B cell (primary cell): Measurements from ENCODE around the gene RAB7B. TPM values are rescaled to one million over a fixed set of nuclear protein-coding genes. Genes with fewer than 3 reads are reported as not detected.

Source experiments
- ATAC-seq: fragments of 200-7000 bp; cut with Tn5 transposase; one replicate; pipeline ENCODE4 v1.10.0; 2021; ENCODE audit warnings: low read depth, mild to moderate bottlenecking, moderate number of reproducible peaks, moderate library complexity
- CTCF ChIA-PET: fragments of 350-600 bp; sonication (Branson Sonifier 250); formaldehyde crosslinking; loops from one replicate; lab custom pipeline; 2021; ENCODE audit warnings: antibody characterized with exemption, inconsistent platforms; lab: Charles Lee
- POLR2A ChIA-PET: fragments of 350-600 bp; sonication (Branson Sonifier 250); formaldehyde crosslinking; loops from one replicate; lab custom pipeline; 2021; ENCODE audit warnings: antibody characterized with exemption; lab: Charles Lee
- DNase-seq: peaks from one replicate; pipeline ENCODE4 v3.0.0; 2013
- H2AFZ ChIP-seq: 2 replicates; pipeline ENCODE4 v1.6.1; 2012; ENCODE audit warnings: mild to moderate bottlenecking, low read depth, low read length; ENCODE audit not compliant: insufficient read depth, poor library complexity, severe bottlenecking
- H3K27ac ChIP-seq, 2 donors: 1 replicate in 1 of 2; 2 replicates in 1 of 2; pipeline ENCODE4 v1.5.1; 2012 to 2013; ENCODE audit warnings: low read length in 2 of 2, mild to moderate bottlenecking in 2 of 2, moderate library complexity in 1 of 2
- H3K27me3 ChIP-seq, 4 experiments: fragments of 200-600 bp in 1 of 4; sonication (generic) in 1 of 4; replicated peaks in 1 of 4; 1 replicate in 2 of 4; 2 replicates in 2 of 4; pipeline versions ENCODE4 v1.6.1 to v1.7.0; 2013 to 2016; ENCODE audit warnings: low read length in 3 of 4, mild to moderate bottlenecking in 2 of 4, mixed read lengths in 1 of 4, moderate library complexity in 1 of 4; ENCODE audit not compliant: insufficient read depth in 4 of 4, control insufficient read depth in 3 of 4; ENCODE audit errors: control extremely low read depth in 1 of 4
- H3K36me3 ChIP-seq, 2 experiments: replicated peaks in 1 of 2; 1 replicate in 1 of 2; 2 replicates in 1 of 2; pipeline versions ENCODE4 v1.6.1 to v1.7.1; 2013; ENCODE audit warnings: low read length in 1 of 2; ENCODE audit not compliant: insufficient read depth in 2 of 2, control insufficient read depth in 1 of 2; ENCODE audit errors: control extremely low read depth in 1 of 2, extremely low read depth in 1 of 2
- H3K4me1 ChIP-seq, 2 donors: fragments of 200-600 bp in 1 of 2; sonication (generic) in 1 of 2; 1 replicate in 1 of 2; 2 replicates in 1 of 2; pipeline versions ENCODE4 v1.5.1 to v1.6.1; 2013 to 2017; ENCODE audit warnings: low read length in 2 of 2; ENCODE audit not compliant: control insufficient read depth in 2 of 2, insufficient read depth in 2 of 2
- H3K4me2 ChIP-seq: replicated peaks from 2 replicates; pipeline ENCODE3; 2012; ENCODE audit warnings: mild to moderate bottlenecking, low read depth, low read length; ENCODE audit not compliant: poor library complexity, severe bottlenecking
- H3K4me3 ChIP-seq, 5 experiments: fragments of 200-600 bp in 1 of 5; sonication (generic) in 1 of 5; 1 replicate in 3 of 5; 2 replicates in 2 of 5; pipeline versions ENCODE4 v1.5.1 to v1.7.0; 2011 to 2016; ENCODE audit warnings: low read length in 4 of 5, mild to moderate bottlenecking in 4 of 5, low read depth in 2 of 5, control low read depth in 1 of 5, moderate library complexity in 1 of 5; ENCODE audit not compliant: insufficient read depth in 1 of 5; ENCODE audit errors: control extremely low read depth in 1 of 5, extremely low read depth in 1 of 5
- H3K79me2 ChIP-seq: fragments of 200-600 bp; sonication (generic); one replicate; pipeline ENCODE4 v1.6.0; 2016; ENCODE audit warnings: low read length; ENCODE audit not compliant: control insufficient read depth, insufficient read depth
- H3K9ac ChIP-seq: fragments of 200-600 bp; sonication (generic); 2 replicates; pipeline ENCODE4 v1.6.1; 2017; ENCODE audit warnings: mild to moderate bottlenecking, low read length, moderate library complexity
- H3K9me3 ChIP-seq, 3 donors: one replicate each; pipeline versions ENCODE4 v1.6.1 to v1.7.1; 2013; ENCODE audit warnings: low read length in 2 of 3; ENCODE audit not compliant: control insufficient read depth in 2 of 3, insufficient read depth in 1 of 3; ENCODE audit errors: control extremely low read depth in 1 of 3
- H4K20me1 ChIP-seq: 2 replicates; pipeline ENCODE4 v1.6.0; 2012; ENCODE audit warnings: mild to moderate bottlenecking, low read length; ENCODE audit not compliant: insufficient read depth, control insufficient read depth, poor library complexity, severe bottlenecking
- H3K27ac Mint-ChIP-seq: one replicate; pipeline ENCODE4 v1.8.0; 2021; ENCODE audit warnings: mixed read lengths
- H3K27me3 Mint-ChIP-seq: one replicate; pipeline ENCODE4 v1.8.0; 2021; ENCODE audit warnings: mixed read lengths
- H3K4me1 Mint-ChIP-seq: one replicate; pipeline ENCODE4 v1.8.0; 2021; ENCODE audit warnings: mixed read lengths
- H3K4me3 Mint-ChIP-seq: one replicate; pipeline ENCODE4 v1.8.0; 2021; ENCODE audit warnings: mixed read lengths
- H3K9me3 Mint-ChIP-seq: one replicate; pipeline ENCODE4 v1.8.0; 2022; ENCODE audit warnings: mixed read lengths; ENCODE audit not compliant: insufficient read depth
- EZH2 ChIP-seq: IDR thresholded peaks from 2 replicates; pipeline ENCODE4 v1.6.1; 2012; ENCODE audit warnings: borderline replicate concordance, low read depth, mild to moderate bottlenecking, moderate library complexity, low read length; ENCODE audit not compliant: insufficient read depth, poor library complexity, severe bottlenecking
- WGBS: methylation state at CpG from one replicate; pipeline ENCODE4 v1.1.5; 2013; ENCODE audit warnings: missing lambda C conversion rate; ENCODE audit not compliant: insufficient coverage; 5-methylcytosine and 5-hydroxymethylcytosine counted together
- intact Hi-C: fragments of 100-400 bp; cut with micrococcal nuclease; formaldehyde crosslinking; loops from one replicate; pipeline ENCODE4 v1.10.0; 2022
- polyA plus RNA-seq: library from polyadenylated mRNA; depleted of rRNA; stranded (reverse); fragments of >200 nt; gene quantifications from 2 replicates; pipeline ENCODE4 v1.2.3, GENCODE V29; 2012
- total RNA-seq, 2 donors: library from RNA; stranded (reverse); fragments of 120-200 nt in 1 of 2; gene quantifications; 1 replicate in 1 of 2; 2 replicates in 1 of 2; pipeline versions ENCODE4 v1.2.3 to v1.2.4, GENCODE V29; 2013 to 2022
- TF ChIP-seq, protein P1 (sequence below): fragments of 200-600 bp; IDR thresholded peaks from one replicate; pipeline ENCODE4 v1.8.0; 2022; ENCODE audit warnings: antibody characterized with exemption, mild to moderate bottlenecking

Gene RAB7B
- total and polyA plus RNA-seq, 2 donors (not counting 1 experiment from before 2014, with no cell fraction given) = not detected

DNA sequence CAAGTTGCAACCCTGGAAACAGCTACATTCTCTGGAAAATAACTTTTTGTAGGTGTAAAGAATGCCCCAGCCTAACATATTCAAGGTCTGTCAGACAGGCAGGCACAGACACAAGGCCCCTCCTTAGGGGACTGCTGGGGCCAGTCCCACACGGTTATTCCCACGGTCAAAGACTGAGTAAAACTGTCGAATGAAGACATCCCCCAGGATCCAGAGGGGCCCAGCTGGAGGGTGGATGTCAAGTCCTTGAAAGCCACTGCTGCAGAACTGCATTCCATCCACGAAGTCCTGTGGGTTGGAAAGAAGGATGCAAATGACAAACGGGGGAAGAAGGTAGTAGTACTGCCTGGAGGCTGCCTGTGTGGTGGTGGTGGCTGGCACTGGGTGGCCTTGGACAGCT lies 6.9 kb upstream of the RAB7B start:
- 93% methylated on average over 5 of the region's 5 CpGs for WGBS
- no peak for ATAC-seq
- CTCF ChIA-PET = no interaction called here

DNA sequence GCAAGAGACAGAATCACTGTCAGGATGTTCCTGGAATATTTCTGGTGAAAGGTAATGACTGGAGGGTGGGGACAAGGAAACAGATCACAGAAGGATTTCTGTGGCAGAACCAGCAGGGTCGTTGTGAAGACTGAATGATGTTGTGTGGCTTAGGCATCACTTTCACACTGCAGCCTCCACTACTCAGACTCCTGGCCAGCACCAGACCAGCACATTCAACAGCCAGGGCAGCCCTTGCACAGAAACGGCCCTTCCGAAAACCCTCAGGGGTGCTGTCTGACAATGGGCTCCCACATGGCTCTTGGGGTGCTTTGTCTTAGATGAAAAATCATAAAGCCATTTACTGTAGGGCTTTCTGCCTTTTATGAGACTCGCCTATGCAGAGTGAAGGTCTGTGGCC lies 3.8 kb upstream of the RAB7B start:
- H3K27ac ChIP-seq = no peak overlapping the region
- H3K4me1 ChIP-seq = peaks cover 5 to 6% of the 10 kb centered on the region in 2 donors
- POLR2A ChIA-PET = no interaction called here
- no peaks in the 10 kb centered on the region for H4K20me1 ChIP-seq
- H3K9ac ChIP-seq = no peak overlapping the region
- no CpG with 5 or more reads among the region's 4 CpGs for WGBS
- no peaks in the 10 kb centered on the region for H3K36me3 ChIP-seq
- peaks cover 12% of the 10 kb centered on the region for H3K4me1 Mint-ChIP-seq
- no peak overlapping the region for H3K4me3 Mint-ChIP-seq
- no peak overlapping the region for H3K27ac Mint-ChIP-seq
- CTCF ChIA-PET = interaction anchor here (0.9 kb wide), 1 partner anchor 99 kb away, joined by 3 read pairs; no protein-coding TSS in a partner anchor
- ATAC-seq (no peak), DNase-seq (no peak)
- no peaks in the 10 kb centered on the region for H3K9me3 ChIP-seq
- H3K9me3 Mint-ChIP-seq = no peaks in the 10 kb centered on the region
- no peaks in the 10 kb centered on the region for H3K79me2 ChIP-seq
- no peak overlapping the region for H3K4me2 ChIP-seq
- no peaks in the 10 kb centered on the region for H3K27me3 Mint-ChIP-seq
- H2AFZ ChIP-seq = no peak overlapping the region
- no peak overlapping the region for H3K4me3 ChIP-seq
- intact Hi-C loops = no loop called here
- no peaks in the 10 kb centered on the region for H3K27me3 ChIP-seq
- TF ChIP-seq EZH2 = no peak
- TF ChIP-seq, protein P1, sequence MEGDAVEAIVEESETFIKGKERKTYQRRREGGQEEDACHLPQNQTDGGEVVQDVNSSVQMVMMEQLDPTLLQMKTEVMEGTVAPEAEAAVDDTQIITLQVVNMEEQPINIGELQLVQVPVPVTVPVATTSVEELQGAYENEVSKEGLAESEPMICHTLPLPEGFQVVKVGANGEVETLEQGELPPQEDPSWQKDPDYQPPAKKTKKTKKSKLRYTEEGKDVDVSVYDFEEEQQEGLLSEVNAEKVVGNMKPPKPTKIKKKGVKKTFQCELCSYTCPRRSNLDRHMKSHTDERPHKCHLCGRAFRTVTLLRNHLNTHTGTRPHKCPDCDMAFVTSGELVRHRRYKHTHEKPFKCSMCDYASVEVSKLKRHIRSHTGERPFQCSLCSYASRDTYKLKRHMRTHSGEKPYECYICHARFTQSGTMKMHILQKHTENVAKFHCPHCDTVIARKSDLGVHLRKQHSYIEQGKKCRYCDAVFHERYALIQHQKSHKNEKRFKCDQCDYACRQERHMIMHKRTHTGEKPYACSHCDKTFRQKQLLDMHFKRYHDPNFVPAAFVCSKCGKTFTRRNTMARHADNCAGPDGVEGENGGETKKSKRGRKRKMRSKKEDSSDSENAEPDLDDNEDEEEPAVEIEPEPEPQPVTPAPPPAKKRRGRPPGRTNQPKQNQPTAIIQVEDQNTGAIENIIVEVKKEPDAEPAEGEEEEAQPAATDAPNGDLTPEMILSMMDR = no peak

More for the DNA sequence above, 6.9 kb upstream of the RAB7B start:
- Histone ChIP-seq H3K36me3 (no peaks in the 10 kb centered on the region), H3K9ac (no peak overlapping the region), H2AFZ (no peak overlapping the region), H3K27me3 (no peaks in the 10 kb centered on the region), H3K4me2 (no peak overlapping the region), H4K20me1 (no peaks in the 10 kb centered on the region), H3K4me3 (no peak overlapping the region), H3K9me3 (no peaks in the 10 kb centered on the region), H3K79me2 (no peaks in the 10 kb centered on the region), H3K27ac (no peak overlapping the region), H3K4me1 (peaks cover 21 to 24% of the 10 kb centered on the region in 2 donors)
- no peak for TF ChIP-seq EZH2
- no peak for DNase-seq
- Mint-ChIP-seq H3K4me3 (no peak overlapping the region), H3K9me3 (no peaks in the 10 kb centered on the region), H3K4me1 (peaks cover 32% of the 10 kb centered on the region), H3K27me3 (no peaks in the 10 kb centered on the region), H3K27ac (no peak overlapping the region)
- intact Hi-C loops = no loop called here
- POLR2A ChIA-PET = no interaction called here
